Medulla oblongata (tissue), 1 donor: ENCODE results near the gene FZR1.

Source experiments
- DNase-seq: peaks from one replicate; pipeline ENCODE4 v3.0.0-alpha.2; 2015; ENCODE audit errors: extremely low spot score

The FZR1 gene

GRCh38 chr19:3474010-3474409, 32.1 kb upstream of the FZR1 start:
- no peak for DNase-seq

GRCh38 chr19:3474614-3475013, 31.5 kb upstream of the FZR1 start:
- no peak for DNase-seq

- DNase-seq: no peak
Observed at GRCh38 chr19:3475449-3475848, 30.7 kb upstream of the FZR1 start.

GRCh38 chr19:3476830-3477229, 29.3 kb upstream of the FZR1 start:
- no peak for DNase-seq

- no peak for DNase-seq
Observed at GRCh38 chr19:3477506-3477905, 28.6 kb upstream of the FZR1 start.

GRCh38 chr19:3477951-3478350, 28.2 kb upstream of the FZR1 start:
- no peak for DNase-seq

- no peak for DNase-seq
Observed at GRCh38 chr19:3478409-3479176, 27.5 kb upstream of the FZR1 start.

- DNase-seq: peak; percentile 42
Observed at GRCh38 chr19:3479177-3479833, 26.8 kb upstream of the FZR1 start.

- DNase-seq: no peak
Observed at GRCh38 chr19:3479834-3480215, 26.3 kb upstream of the FZR1 start.

GRCh38 chr19:3480383-3481091, 25.6 kb upstream of the FZR1 start, which contains the start of gene SMIM24:
Gene SMIM24, minus strand, starts transcription at chr19:3480525. Its CDS starts 62 bp downstream, at chr19:3480463.
- DNase-seq: no peak

- no peak for DNase-seq
Observed at GRCh38 chr19:3481241-3482090, 24.6 kb upstream of the FZR1 start.

- no peak for DNase-seq
Observed at GRCh38 chr19:3482507-3483225, 23.4 kb upstream of the FZR1 start.

GRCh38 chr19:3483226-3483628, 22.9 kb upstream of the FZR1 start, which contains the start of gene SMIM44:
Gene SMIM44, minus strand, starts transcription at chr19:3483441. Its CDS starts 38 bp downstream, at chr19:3483403.
- no peak for DNase-seq

- DNase-seq: no peak
Observed at GRCh38 chr19:3491396-3492119, 14.6 kb upstream of the FZR1 start.

- DNase-seq: no peak
Observed at GRCh38 chr19:3492131-3492839, 13.8 kb upstream of the FZR1 start.

- DNase-seq: no peak
Observed at GRCh38 chr19:3492919-3493318, 13.2 kb upstream of the FZR1 start.

- no peak for DNase-seq
Observed at GRCh38 chr19:3493651-3494050, 12.5 kb upstream of the FZR1 start.

GRCh38 chr19:3494051-3494450, 12.1 kb upstream of the FZR1 start:
- peak; percentile 92 for DNase-seq

- no peak for DNase-seq
Observed at GRCh38 chr19:3494559-3494958, 11.6 kb upstream of the FZR1 start.
